Measurements from ENCODE around the gene KIF1B. TPM values are rescaled to one million over a fixed set of nuclear protein-coding genes. Genes with fewer than 3 reads are reported as not detected.
"Not testable (repeated sequence)": the region's sequence is repeated elsewhere in the genome, so short reads cannot be mapped to it uniquely, and the experiment has no call there.

The KIF1B gene
- total RNA-seq, 2 donors from 2014 or later = 39.7 to 47.4 TPM

DNA sequence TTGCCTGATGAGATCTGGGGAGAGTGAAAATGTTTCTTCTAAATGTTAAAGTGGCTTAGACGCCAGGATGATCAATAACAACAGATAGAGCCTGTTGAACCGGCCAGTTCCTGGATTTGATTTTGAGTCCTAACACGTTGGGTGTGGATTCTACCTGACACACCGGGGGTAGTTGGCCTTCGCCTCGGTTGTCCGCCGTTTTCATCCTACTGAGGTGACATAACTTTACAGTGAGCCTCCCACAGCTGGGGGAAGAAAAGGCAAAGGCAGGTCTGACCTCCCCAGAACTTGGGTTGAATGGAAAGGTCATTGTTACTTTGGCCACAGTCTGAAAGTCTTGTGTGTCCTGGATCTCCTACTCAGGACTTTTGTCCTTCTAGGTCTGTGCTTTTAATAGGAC lies 189.6 kb downstream of the KIF1B start:
- Histone ChIP-seq H3K27ac (peak overlapping the region; percentile 9), H3K27me3 (no peaks in the 10 kb centered on the region), H3K36me3 (peaks cover 20% of the 10 kb centered on the region), H3K4me3 (peak overlapping the region; percentile 76), H3K9ac (ENCODE audit: low read depth in 2 of 2, low read length in 2 of 2) (peak overlapping the region in 1 of 2 donors; percentile 78), H3K4me1 (peaks cover 11% of the 10 kb centered on the region), H3K9me3 (no peaks in the 10 kb centered on the region)
- intact Hi-C loops (cut with DNase I) = no loop called here
- no peak for DNase-seq
- TF ChIP-seq, protein P1, sequence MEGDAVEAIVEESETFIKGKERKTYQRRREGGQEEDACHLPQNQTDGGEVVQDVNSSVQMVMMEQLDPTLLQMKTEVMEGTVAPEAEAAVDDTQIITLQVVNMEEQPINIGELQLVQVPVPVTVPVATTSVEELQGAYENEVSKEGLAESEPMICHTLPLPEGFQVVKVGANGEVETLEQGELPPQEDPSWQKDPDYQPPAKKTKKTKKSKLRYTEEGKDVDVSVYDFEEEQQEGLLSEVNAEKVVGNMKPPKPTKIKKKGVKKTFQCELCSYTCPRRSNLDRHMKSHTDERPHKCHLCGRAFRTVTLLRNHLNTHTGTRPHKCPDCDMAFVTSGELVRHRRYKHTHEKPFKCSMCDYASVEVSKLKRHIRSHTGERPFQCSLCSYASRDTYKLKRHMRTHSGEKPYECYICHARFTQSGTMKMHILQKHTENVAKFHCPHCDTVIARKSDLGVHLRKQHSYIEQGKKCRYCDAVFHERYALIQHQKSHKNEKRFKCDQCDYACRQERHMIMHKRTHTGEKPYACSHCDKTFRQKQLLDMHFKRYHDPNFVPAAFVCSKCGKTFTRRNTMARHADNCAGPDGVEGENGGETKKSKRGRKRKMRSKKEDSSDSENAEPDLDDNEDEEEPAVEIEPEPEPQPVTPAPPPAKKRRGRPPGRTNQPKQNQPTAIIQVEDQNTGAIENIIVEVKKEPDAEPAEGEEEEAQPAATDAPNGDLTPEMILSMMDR (IDR thresholded peaks at IDR 0.05) = no peak

DNA sequence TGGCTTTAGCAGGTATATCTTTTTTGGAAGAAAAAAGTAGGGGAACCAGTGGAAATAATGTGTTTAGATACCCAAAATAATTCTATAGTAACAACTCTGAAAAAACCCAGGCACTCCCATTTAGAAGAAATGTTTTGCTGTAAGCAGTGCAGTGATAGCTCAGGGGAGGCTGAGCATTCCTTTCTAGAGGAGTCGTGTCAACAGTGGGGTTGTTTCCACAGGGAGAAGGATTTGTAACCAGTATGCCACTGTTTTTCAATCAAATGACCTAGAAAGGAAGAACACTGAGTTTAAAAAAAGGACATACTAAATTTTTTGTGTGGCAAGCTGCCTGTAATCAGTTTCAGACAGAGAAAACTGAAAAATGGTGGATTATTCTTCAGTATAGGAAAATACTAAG lies 190.9 kb downstream of the KIF1B start:
- no peak overlapping the region for H3K27ac ChIP-seq
- H3K36me3 ChIP-seq = peaks cover 20% of the 10 kb centered on the region
- H3K27me3 ChIP-seq = no peaks in the 10 kb centered on the region
- H3K9ac ChIP-seq (ENCODE audit: low read depth in 2 of 2, low read length in 2 of 2) = no peak overlapping the region
- intact Hi-C loops (cut with DNase I) = no loop called here
- TF ChIP-seq, protein P1 (IDR thresholded peaks at IDR 0.05) = no peak
- H3K9me3 ChIP-seq = no peaks in the 10 kb centered on the region
- no peak for DNase-seq
- H3K4me3 ChIP-seq = no peak overlapping the region
- H3K4me1 ChIP-seq = peaks cover 11% of the 10 kb centered on the region

DNA sequence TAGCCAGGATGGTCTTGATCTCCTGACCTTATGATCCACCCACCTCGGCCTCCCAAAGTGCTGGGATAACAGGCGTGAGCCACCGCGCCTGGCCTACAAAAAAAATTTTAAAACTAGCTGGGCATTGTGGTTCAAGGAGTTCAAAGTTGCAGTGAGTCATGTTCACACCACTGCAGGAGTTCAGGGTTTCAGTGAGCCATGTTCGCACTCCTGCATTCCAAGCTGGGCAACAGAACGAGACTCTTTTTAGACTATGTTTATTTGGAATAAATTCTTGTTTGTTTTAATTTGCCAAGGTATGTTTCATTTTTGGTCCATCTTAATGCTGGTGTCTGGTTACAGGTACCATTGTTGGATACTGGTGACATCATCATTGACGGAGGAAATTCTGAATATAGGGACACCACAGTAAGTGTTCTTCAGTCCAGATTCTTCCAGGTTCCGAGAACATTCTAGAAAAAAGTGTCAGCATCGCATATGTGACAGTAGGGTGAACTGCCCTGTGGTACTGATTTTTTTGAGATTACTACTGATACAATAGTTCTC lies 192.4 kb downstream of the KIF1B start:
- no peaks in the 10 kb centered on the region for H3K27me3 ChIP-seq
- H3K36me3 ChIP-seq = peaks cover 20% of the 10 kb centered on the region
- no peaks in the 10 kb centered on the region for H3K9me3 ChIP-seq
- H3K4me3 ChIP-seq = no peak overlapping the region
- TF ChIP-seq, protein P1 (IDR thresholded peaks at IDR 0.05) = no peak
- H3K27ac ChIP-seq = no peak overlapping the region
- H3K9ac ChIP-seq (ENCODE audit: low read depth in 2 of 2, low read length in 2 of 2) = no peak overlapping the region
- no peak for DNase-seq
- intact Hi-C loops (cut with DNase I) = no loop called here
- peaks cover 11% of the 10 kb centered on the region for H3K4me1 ChIP-seq

DNA sequence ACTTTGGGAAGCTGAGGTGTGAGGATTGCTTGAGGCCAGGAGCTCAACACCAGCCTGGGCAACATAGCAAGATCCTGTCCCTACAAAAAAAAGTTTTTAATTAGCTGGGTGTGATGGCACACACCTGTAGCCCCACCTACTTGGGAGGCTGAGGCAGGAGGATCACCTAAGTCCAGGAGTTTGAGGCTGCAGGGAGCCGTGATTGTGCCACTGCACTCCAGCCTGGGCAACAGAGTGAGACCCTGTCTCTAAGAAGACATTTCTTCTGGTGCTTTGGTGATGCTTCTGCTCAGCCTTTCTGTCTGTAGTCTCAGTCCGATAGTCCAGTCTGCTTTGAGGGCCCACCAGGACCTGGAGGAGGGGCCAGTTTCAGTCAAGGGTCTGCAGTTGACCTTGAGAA lies 196.8 kb downstream of the KIF1B start:
- no peak for DNase-seq
- Histone ChIP-seq H3K9me3 (no peaks in the 10 kb centered on the region), H3K27ac (no peak overlapping the region), H3K4me1 (no peaks in the 10 kb centered on the region), H3K27me3 (no peaks in the 10 kb centered on the region), H3K4me3 (no peak overlapping the region), H3K9ac (ENCODE audit: low read depth in 2 of 2, low read length in 2 of 2) (no peak overlapping the region), H3K36me3 (peaks cover 37% of the 10 kb centered on the region)
- intact Hi-C loops (cut with DNase I) = no loop called here
- TF ChIP-seq, protein P1 (IDR thresholded peaks at IDR 0.05) = no peak

DNA sequence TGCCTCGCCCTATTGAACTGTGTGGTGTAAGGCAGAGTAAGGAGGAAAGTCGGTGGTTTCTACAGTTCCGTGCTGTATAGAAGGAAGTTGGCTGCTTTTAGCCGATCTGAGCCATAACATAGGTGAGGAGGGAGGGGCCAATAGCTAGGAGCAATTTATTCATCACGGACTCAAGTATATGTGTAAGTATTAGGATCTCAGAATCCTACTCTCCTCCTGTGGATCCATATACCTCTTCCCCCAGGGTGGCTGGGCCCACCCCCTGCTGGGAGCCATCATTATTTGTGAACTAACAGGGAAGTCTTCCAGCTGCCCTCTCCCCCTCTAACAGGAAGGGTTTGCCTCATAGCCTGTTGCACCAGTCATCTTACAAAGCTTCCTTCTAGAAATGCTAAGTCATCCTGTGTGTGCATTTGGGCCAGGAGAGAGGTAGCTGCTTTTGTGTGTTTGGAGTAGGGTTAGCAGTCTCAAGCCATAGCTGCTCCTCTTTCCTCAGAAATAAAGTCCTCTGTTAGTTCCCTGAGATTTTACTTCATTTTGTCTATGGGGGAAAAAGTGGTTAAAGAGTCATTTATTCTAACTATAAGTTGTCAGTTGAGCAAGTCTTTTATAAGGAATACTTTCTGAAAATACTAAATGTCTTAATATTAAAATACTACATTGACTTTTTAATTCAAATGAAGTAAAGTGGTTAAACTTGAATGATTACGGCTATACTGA lies 205.0 kb downstream of the KIF1B start:
- no peaks in the 10 kb centered on the region for H3K4me1 ChIP-seq
- TF ChIP-seq, protein P1 (IDR thresholded peaks at IDR 0.05) = no peak
- H3K9ac ChIP-seq (ENCODE audit: low read depth in 2 of 2, low read length in 2 of 2) = peak overlapping the region in 1 of 2 donors; percentile 51
- no peaks in the 10 kb centered on the region for H3K27me3 ChIP-seq
- peak overlapping the region; percentile 48 for H3K27ac ChIP-seq
- H3K36me3 ChIP-seq = peaks cover 24% of the 10 kb centered on the region
- no peak overlapping the region for H3K4me3 ChIP-seq
- intact Hi-C loops (cut with DNase I) = no loop called here
- peak; percentile 36 for DNase-seq
- no peaks in the 10 kb centered on the region for H3K9me3 ChIP-seq

DNA sequence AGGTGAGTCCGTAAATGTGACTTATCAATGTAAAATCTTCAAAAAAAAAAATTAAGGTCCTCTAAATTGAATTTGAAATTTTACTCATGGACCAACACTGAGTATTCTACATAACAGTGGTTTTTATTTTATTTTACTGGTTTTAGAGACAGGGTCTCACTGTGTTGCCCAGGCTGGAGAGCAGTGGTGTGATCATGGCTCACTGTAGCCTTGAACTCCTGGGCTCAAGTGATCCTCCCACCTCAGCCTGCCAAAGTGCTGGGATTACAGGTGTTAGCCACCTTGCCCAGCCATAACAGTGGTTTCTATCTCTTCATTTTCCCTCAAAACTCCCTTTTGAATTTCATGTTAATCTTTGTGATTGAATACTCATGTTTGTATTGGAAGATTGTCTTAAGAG lies 205.6 kb downstream of the KIF1B start:
- H3K4me3 ChIP-seq; intact Hi-C loops (cut with DNase I); H3K27ac ChIP-seq; H3K9me3 ChIP-seq; H3K9ac ChIP-seq (ENCODE audit: low read depth in 2 of 2, low read length in 2 of 2); H3K4me1 ChIP-seq; H3K27me3 ChIP-seq; DNase-seq: not testable (repeated sequence)
- peaks cover 19% of the 10 kb centered on the region for H3K36me3 ChIP-seq

DNA sequence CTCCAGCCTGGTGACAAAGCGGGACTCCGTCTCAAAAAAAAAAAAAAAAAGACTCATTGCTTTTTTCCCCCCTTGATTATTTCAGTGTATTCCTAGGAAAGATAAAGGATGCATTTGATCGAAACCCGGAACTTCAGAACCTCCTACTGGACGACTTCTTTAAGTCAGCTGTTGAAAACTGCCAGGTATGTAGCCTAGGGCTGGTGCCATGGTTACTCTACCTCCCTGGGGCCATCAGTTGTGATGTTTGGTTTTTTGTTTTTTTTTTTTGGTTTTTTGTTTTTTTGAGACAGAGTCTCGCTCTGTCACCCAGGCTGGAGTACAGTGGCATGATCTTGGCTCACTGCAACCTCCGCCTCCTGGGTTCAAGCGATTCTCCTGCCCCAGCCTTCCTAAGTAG lies 208.4 kb downstream of the KIF1B start:
- H3K27ac ChIP-seq; intact Hi-C loops (cut with DNase I); H3K27me3 ChIP-seq; H3K4me1 ChIP-seq; H3K9ac ChIP-seq (ENCODE audit: low read depth in 2 of 2, low read length in 2 of 2); H3K4me3 ChIP-seq; DNase-seq; H3K9me3 ChIP-seq: not testable (repeated sequence)
- peaks cover 16% of the 10 kb centered on the region for H3K36me3 ChIP-seq
